ENCODE measurements around the gene RRAGD.

RRAGD gene

DNA sequence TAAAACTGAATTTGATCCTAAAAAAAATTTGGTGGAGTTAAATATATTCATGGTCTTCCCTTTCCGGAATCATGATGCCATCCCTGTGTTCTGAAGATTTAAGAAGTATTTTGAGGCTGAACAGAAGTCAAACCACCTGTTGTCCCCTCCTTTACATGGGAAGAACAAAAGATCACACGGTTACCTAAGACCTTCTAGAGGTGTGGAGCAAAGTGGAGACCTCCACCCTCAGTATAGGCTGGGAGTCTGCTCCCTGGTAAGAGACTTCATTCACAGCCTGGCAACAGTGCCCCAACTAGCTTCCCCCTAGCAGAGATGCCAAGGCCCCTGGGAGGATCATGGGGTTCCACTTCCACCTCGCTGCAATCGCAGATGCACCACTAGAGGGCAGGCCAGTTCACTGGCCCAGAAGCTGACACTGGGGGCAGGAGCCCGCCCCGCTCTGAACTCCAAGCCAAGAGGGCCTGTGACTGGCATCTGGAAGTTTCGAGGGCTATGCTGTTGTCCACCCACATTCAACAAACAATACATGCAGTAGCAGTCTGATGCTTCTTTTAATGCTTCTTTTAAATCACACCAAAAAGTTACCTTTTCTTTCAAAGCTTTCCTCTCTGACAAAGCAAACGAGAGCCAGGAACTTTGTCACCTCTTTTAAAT lies 40.1 kb downstream of the RRAGD start:
- Histone ChIP-seq H2AK5ac (ENCODE audit: low read length) (no peak overlapping the region), H2BK5ac (ENCODE audit: low read length) (no peak overlapping the region), H2BK120ac (ENCODE audit: low read depth, low read length) (no peak overlapping the region), H3K4me3 (ENCODE audit: low read length) (no peak overlapping the region), H3K23ac (ENCODE audit: low read length) (no peak overlapping the region), H4K8ac (ENCODE audit: low read depth, low read length) (no peak overlapping the region), H3K9ac (ENCODE audit: low read length) (no peak overlapping the region), H4K5ac (ENCODE audit: low read length) (no peak overlapping the region), H3K56ac (ENCODE audit: low read length) (no peak overlapping the region), H3K79me2 (ENCODE audit: control insufficient read depth, insufficient read depth, low read length) (no peaks in the 10 kb centered on the region), H3K18ac (ENCODE audit: low read length) (no peak overlapping the region), H3K4me1 (ENCODE audit: control insufficient read depth, low read depth, low read length) (no peaks in the 10 kb centered on the region), H3K79me1 (ENCODE audit: low read length) (no peaks in the 10 kb centered on the region), H3K36me3 (ENCODE audit: control insufficient read depth, insufficient read depth, low read length) (no peaks in the 10 kb centered on the region), H3K27ac (ENCODE audit: low read depth, low read length) (no peak overlapping the region), H2BK15ac (replicated peaks; ENCODE audit: low read depth) (no peak overlapping the region), H3K27me3 (ENCODE audit: insufficient read depth, low read length, poor library complexity) (no peaks in the 10 kb centered on the region), H3K4me2 (ENCODE audit: low read length) (no peak overlapping the region), H3K4ac (ENCODE audit: low read depth, low read length) (no peak overlapping the region)
- DNase-seq, result peak; percentile 80
- WGBS (ENCODE audit: extremely low coverage, insufficient coverage, low lambda C conversion rate), result no CpG with 5 or more reads among the region's 8 CpGs

DNA sequence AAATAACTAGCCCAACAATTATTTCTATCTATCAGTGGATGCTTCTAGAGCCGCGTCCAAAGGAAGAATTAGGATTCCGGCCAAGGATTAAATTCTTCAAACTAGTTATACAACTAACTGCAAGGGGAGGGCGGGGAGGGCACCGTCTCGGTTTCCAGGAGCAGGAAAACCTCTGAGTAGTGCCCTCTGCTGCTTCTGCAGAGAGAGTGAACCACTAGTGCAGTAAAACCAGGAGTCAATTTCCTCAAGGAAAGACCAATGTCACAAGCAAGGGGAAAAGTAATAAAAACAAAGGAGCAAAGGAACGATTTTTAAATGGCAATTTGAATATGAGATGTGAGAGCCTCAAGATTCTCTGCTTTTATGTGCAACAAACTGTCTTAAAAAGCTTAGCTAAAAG lies 43.1 kb downstream of the RRAGD start:
- no peak overlapping the region for H4K5ac ChIP-seq (ENCODE audit: low read length)
- H3K18ac ChIP-seq (ENCODE audit: low read length), result no peak overlapping the region
- H3K36me3 ChIP-seq (ENCODE audit: control insufficient read depth, insufficient read depth, low read length), result no peaks in the 10 kb centered on the region
- H3K79me1 ChIP-seq (ENCODE audit: low read length), result no peaks in the 10 kb centered on the region
- no peak overlapping the region for H2BK15ac ChIP-seq (replicated peaks; ENCODE audit: low read depth)
- H3K27me3 ChIP-seq (ENCODE audit: insufficient read depth, low read length, poor library complexity), result no peaks in the 10 kb centered on the region
- H3K56ac ChIP-seq (ENCODE audit: low read length), result no peak overlapping the region
- no CpG with 5 or more reads among the region's 7 CpGs for WGBS (ENCODE audit: extremely low coverage, insufficient coverage, low lambda C conversion rate)
- H2BK5ac ChIP-seq (ENCODE audit: low read length), result no peak overlapping the region
- H3K4me1 ChIP-seq (ENCODE audit: control insufficient read depth, low read depth, low read length), result no peaks in the 10 kb centered on the region
- H4K8ac ChIP-seq (ENCODE audit: low read depth, low read length), result no peak overlapping the region
- no peak overlapping the region for H3K27ac ChIP-seq (ENCODE audit: low read depth, low read length)
- H3K9ac ChIP-seq (ENCODE audit: low read length), result no peak overlapping the region
- peak; percentile 72 for DNase-seq
- no peak overlapping the region for H3K23ac ChIP-seq (ENCODE audit: low read length)
- no peaks in the 10 kb centered on the region for H3K79me2 ChIP-seq (ENCODE audit: control insufficient read depth, insufficient read depth, low read length)
- no peak overlapping the region for H3K4me3 ChIP-seq (ENCODE audit: low read length)
- H2AK5ac ChIP-seq (ENCODE audit: low read length), result no peak overlapping the region
- H3K4ac ChIP-seq (ENCODE audit: low read depth, low read length), result no peak overlapping the region
- no peak overlapping the region for H3K4me2 ChIP-seq (ENCODE audit: low read length)
- H2BK120ac ChIP-seq (ENCODE audit: low read depth, low read length), result no peak overlapping the region

DNA sequence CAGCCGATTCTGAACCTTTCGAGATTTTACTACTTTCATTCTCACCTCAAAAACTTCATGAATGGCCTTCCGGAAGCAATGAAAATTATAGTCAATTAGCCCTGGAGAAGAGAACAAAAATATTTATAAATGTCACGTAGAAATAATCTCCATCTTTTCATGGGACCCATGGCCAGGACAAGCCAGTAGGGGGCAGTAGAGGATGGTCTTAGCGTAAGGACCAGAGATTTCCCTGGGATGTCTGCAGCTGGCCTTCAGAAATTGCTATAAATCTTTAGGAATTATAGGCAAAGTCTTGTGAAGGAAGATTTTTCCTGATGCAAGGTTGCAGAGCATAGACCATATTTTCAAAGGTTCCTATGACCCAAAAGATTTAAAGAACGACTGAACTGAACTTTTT lies 44.0 kb downstream of the RRAGD start:
- H3K27me3 ChIP-seq (ENCODE audit: insufficient read depth, low read length, poor library complexity), result no peaks in the 10 kb centered on the region
- no peak overlapping the region for H4K8ac ChIP-seq (ENCODE audit: low read depth, low read length)
- DNase-seq, result peak; percentile 63
- H2AK5ac ChIP-seq (ENCODE audit: low read length), result no peak overlapping the region
- no peaks in the 10 kb centered on the region for H3K79me1 ChIP-seq (ENCODE audit: low read length)
- H3K27ac ChIP-seq (ENCODE audit: low read depth, low read length), result no peak overlapping the region
- no peak overlapping the region for H3K9ac ChIP-seq (ENCODE audit: low read length)
- no peak overlapping the region for H3K4me2 ChIP-seq (ENCODE audit: low read length)
- no peak overlapping the region for H3K56ac ChIP-seq (ENCODE audit: low read length)
- no peak overlapping the region for H2BK5ac ChIP-seq (ENCODE audit: low read length)
- no peaks in the 10 kb centered on the region for H3K36me3 ChIP-seq (ENCODE audit: control insufficient read depth, insufficient read depth, low read length)
- no peaks in the 10 kb centered on the region for H3K4me1 ChIP-seq (ENCODE audit: control insufficient read depth, low read depth, low read length)
- no peak overlapping the region for H3K23ac ChIP-seq (ENCODE audit: low read length)
- H3K4ac ChIP-seq (ENCODE audit: low read depth, low read length), result no peak overlapping the region
- H4K5ac ChIP-seq (ENCODE audit: low read length), result no peak overlapping the region
- WGBS (ENCODE audit: extremely low coverage, insufficient coverage, low lambda C conversion rate), result no CpG with 5 or more reads among the region's 6 CpGs
- H3K18ac ChIP-seq (ENCODE audit: low read length), result no peak overlapping the region
- H3K79me2 ChIP-seq (ENCODE audit: control insufficient read depth, insufficient read depth, low read length), result no peaks in the 10 kb centered on the region
- no peak overlapping the region for H3K4me3 ChIP-seq (ENCODE audit: low read length)
- H2BK15ac ChIP-seq (replicated peaks; ENCODE audit: low read depth), result no peak overlapping the region
- no peak overlapping the region for H2BK120ac ChIP-seq (ENCODE audit: low read depth, low read length)

DNA sequence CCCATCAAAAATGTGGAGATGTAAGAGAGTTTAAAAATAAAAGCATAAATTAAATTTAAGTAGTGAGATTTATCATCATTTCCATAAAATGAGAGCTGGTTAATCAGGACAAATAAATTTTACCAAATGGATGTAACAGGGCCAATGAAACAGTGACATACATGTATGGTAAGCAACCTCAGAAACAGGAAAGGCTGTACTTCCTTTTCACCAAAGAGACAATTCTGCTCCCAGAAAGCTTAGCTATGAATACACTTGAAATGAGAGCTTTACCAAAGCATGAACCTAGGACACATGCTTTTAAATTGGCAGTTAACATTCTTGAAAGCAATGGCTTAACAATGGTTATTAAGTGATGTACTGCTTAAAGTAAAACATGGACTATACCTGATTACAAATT lies 47.5 kb downstream of the RRAGD start:
- H3K23ac ChIP-seq (ENCODE audit: low read length), result no peak overlapping the region
- no peaks in the 10 kb centered on the region for H3K79me1 ChIP-seq (ENCODE audit: low read length)
- no peak overlapping the region for H3K4me3 ChIP-seq (ENCODE audit: low read length)
- no peak overlapping the region for H3K18ac ChIP-seq (ENCODE audit: low read length)
- DNase-seq, result no peak
- no peak overlapping the region for H3K27ac ChIP-seq (ENCODE audit: low read depth, low read length)
- no peak overlapping the region for H4K5ac ChIP-seq (ENCODE audit: low read length)
- H3K4me1 ChIP-seq (ENCODE audit: control insufficient read depth, low read depth, low read length), result no peaks in the 10 kb centered on the region
- no peak overlapping the region for H2AK5ac ChIP-seq (ENCODE audit: low read length)
- no peaks in the 10 kb centered on the region for H3K36me3 ChIP-seq (ENCODE audit: control insufficient read depth, insufficient read depth, low read length)
- H3K4ac ChIP-seq (ENCODE audit: low read depth, low read length), result no peak overlapping the region
- H3K56ac ChIP-seq (ENCODE audit: low read length), result no peak overlapping the region
- H2BK15ac ChIP-seq (replicated peaks; ENCODE audit: low read depth), result no peak overlapping the region
- H3K4me2 ChIP-seq (ENCODE audit: low read length), result no peak overlapping the region
- H3K79me2 ChIP-seq (ENCODE audit: control insufficient read depth, insufficient read depth, low read length), result no peaks in the 10 kb centered on the region
- no peak overlapping the region for H2BK120ac ChIP-seq (ENCODE audit: low read depth, low read length)
- no peak overlapping the region for H3K9ac ChIP-seq (ENCODE audit: low read length)
- no peaks in the 10 kb centered on the region for H3K27me3 ChIP-seq (ENCODE audit: insufficient read depth, low read length, poor library complexity)
- no peak overlapping the region for H4K8ac ChIP-seq (ENCODE audit: low read depth, low read length)
- no peak overlapping the region for H2BK5ac ChIP-seq (ENCODE audit: low read length)

DNA sequence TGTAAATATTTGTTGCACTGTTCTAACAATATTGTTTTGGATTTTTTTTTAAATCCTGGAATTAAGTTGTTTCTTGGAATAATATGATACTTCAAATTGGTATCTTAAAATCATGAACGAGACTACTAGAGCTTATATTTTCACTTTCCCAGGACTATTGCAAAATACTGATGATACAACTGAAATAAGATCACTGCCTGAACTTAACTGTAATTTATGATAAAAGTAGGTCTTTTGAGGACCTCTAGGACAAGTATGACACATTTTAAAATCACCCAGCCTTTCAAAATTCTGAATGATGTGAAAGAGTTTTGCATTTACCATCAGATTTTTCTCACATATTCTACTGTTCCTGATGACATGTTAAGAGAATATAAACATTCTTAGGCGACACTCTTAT lies 50.9 kb downstream of the RRAGD start:
- Histone ChIP-seq H3K23ac (ENCODE audit: low read length) (no peak overlapping the region), H3K4me1 (ENCODE audit: control insufficient read depth, low read depth, low read length) (no peaks in the 10 kb centered on the region), H2BK120ac (ENCODE audit: low read depth, low read length) (no peak overlapping the region), H3K79me2 (ENCODE audit: control insufficient read depth, insufficient read depth, low read length) (no peaks in the 10 kb centered on the region), H2AK5ac (ENCODE audit: low read length) (no peak overlapping the region), H3K56ac (ENCODE audit: low read length) (no peak overlapping the region), H3K36me3 (ENCODE audit: control insufficient read depth, insufficient read depth, low read length) (no peaks in the 10 kb centered on the region), H3K79me1 (ENCODE audit: low read length) (no peaks in the 10 kb centered on the region), H3K27me3 (ENCODE audit: insufficient read depth, low read length, poor library complexity) (no peaks in the 10 kb centered on the region), H3K18ac (ENCODE audit: low read length) (no peak overlapping the region), H2BK5ac (ENCODE audit: low read length) (no peak overlapping the region), H4K8ac (ENCODE audit: low read depth, low read length) (no peak overlapping the region), H3K9ac (ENCODE audit: low read length) (no peak overlapping the region), H3K27ac (ENCODE audit: low read depth, low read length) (no peak overlapping the region), H2BK15ac (replicated peaks; ENCODE audit: low read depth) (no peak overlapping the region), H3K4ac (ENCODE audit: low read depth, low read length) (no peak overlapping the region), H4K5ac (ENCODE audit: low read length) (no peak overlapping the region), H3K4me3 (ENCODE audit: low read length) (no peak overlapping the region), H3K4me2 (ENCODE audit: low read length) (no peak overlapping the region)
- WGBS (ENCODE audit: extremely low coverage, insufficient coverage, low lambda C conversion rate), result no CpG with 5 or more reads among the region's 2 CpGs
- no peak for DNase-seq

DNA sequence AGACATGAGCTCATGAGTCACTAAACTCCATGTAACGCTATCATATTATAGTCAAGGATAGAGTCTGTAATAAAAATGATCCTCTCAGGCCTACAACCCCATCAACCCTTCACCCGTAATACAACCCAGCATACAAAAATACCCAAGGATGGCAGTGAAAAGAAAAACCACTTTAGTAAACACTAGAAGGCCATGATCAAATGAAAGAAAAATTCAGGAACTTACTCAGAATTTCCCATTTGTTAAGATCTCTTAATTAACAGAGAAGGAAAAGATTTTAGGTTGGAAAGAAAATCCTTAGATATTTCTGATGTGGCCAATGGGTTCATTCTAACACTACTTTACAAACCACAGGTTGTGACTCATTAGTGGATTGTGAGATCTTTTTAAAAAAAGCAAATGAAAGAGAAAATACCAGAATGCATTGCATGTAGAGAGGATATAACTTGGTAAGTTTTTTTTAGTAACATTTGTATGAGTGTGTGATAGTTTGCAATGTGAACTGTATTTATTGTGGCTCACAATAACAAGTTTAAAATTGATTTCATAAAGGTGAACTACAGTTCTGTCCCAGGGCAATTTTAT lies 51.6 kb downstream of the RRAGD start:
- no peak overlapping the region for H3K4me2 ChIP-seq (ENCODE audit: low read length)
- no peak overlapping the region for H2BK5ac ChIP-seq (ENCODE audit: low read length)
- H4K8ac ChIP-seq (ENCODE audit: low read depth, low read length), result no peak overlapping the region
- no peak overlapping the region for H3K18ac ChIP-seq (ENCODE audit: low read length)
- H3K4ac ChIP-seq (ENCODE audit: low read depth, low read length), result no peak overlapping the region
- H3K23ac ChIP-seq (ENCODE audit: low read length), result no peak overlapping the region
- no peak overlapping the region for H2BK15ac ChIP-seq (replicated peaks; ENCODE audit: low read depth)
- no peak overlapping the region for H2BK120ac ChIP-seq (ENCODE audit: low read depth, low read length)
- no peaks in the 10 kb centered on the region for H3K79me2 ChIP-seq (ENCODE audit: control insufficient read depth, insufficient read depth, low read length)
- H3K36me3 ChIP-seq (ENCODE audit: control insufficient read depth, insufficient read depth, low read length), result no peaks in the 10 kb centered on the region
- H3K4me3 ChIP-seq (ENCODE audit: low read length), result no peak overlapping the region
- H3K79me1 ChIP-seq (ENCODE audit: low read length), result no peaks in the 10 kb centered on the region
- WGBS (ENCODE audit: extremely low coverage, insufficient coverage, low lambda C conversion rate), result no CpG with 5 or more reads among the region's 2 CpGs
- no peak overlapping the region for H3K27ac ChIP-seq (ENCODE audit: low read depth, low read length)
- H3K56ac ChIP-seq (ENCODE audit: low read length), result no peak overlapping the region
- H3K27me3 ChIP-seq (ENCODE audit: insufficient read depth, low read length, poor library complexity), result no peaks in the 10 kb centered on the region
- no peak overlapping the region for H3K9ac ChIP-seq (ENCODE audit: low read length)
- no peak for DNase-seq
- no peak overlapping the region for H4K5ac ChIP-seq (ENCODE audit: low read length)
- H3K4me1 ChIP-seq (ENCODE audit: control insufficient read depth, low read depth, low read length), result no peaks in the 10 kb centered on the region
- no peak overlapping the region for H2AK5ac ChIP-seq (ENCODE audit: low read length)
